SK-N-MC (cell line): ENCODE results near the gene ZYX.

Experiments used
- EZH2 ChIP-seq: fragments of 200-600 bp; sonication (generic); IDR thresholded peaks from one replicate; pipeline ENCODE4 v1.6.1; 2017; ENCODE audit warnings: antibody characterized with exemption
- POLR2AphosphoS5 ChIP-seq: IDR thresholded peaks from 2 replicates; pipeline ENCODE4 v1.6.1; 2012; ENCODE audit warnings: mild to moderate bottlenecking, low read depth, low read length, borderline replicate concordance

DNA sequence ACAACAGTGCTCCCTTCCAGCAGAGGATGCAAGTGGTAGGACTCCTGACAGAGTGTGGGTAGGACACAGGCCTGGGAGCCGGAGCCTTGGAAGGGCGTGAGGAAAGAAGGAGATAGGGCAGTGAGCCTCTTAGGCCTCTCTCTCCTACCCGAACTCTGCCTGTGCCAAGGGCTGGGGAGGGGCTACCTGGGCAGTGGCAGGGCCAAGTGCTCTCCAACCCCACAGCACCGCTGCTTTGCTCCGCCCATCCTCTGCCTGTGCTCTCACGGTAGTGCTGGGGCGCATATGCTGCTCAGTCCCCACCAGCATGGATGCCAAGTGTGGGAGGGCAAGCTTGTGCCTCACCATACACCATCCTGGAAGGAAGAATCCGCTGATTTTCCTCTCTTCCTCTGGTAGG lies 26.2 kb upstream of the ZYX start:
- TF ChIP-seq POLR2AphosphoS5 (no peak), EZH2 (no peak)
